Lung (tissue), 12 donors: ENCODE results near the gene PIK3R6. TPM values are rescaled to one million over a fixed set of nuclear protein-coding genes. Genes with fewer than 3 reads are reported as not detected.

Source experiments
- ATAC-seq: fragments of 200-7000 bp; cut with Tn5 transposase; one replicate; pipeline ENCODE4 v1.9.1; 2020; ENCODE audit warnings: moderate number of reproducible peaks; ENCODE audit not compliant: insufficient read depth, low FRiP score
- DNase-seq, 3 donors: peaks; one replicate each; pipeline ENCODE4 v3.0.0-alpha.2; 2013 to 2017
- H3K27ac ChIP-seq, 2 donors: one replicate each; pipeline ENCODE4 v1.5.1; 2013; ENCODE audit warnings: mild to moderate bottlenecking in 2 of 2, moderate library complexity in 2 of 2, control low read depth in 1 of 2, inconsistent platforms in 1 of 2, low read depth in 1 of 2, low read length in 1 of 2
- H3K27me3 ChIP-seq, 3 donors: one replicate each; pipeline ENCODE4 v1.5.1; 2013; ENCODE audit warnings: low read length in 2 of 3; ENCODE audit not compliant: control insufficient read depth in 3 of 3, insufficient read depth in 3 of 3
- H3K36me3 ChIP-seq, 4 donors: one replicate each; pipeline ENCODE4 v1.5.1; 2013; ENCODE audit warnings: low read length in 4 of 4, mild to moderate bottlenecking in 1 of 4, moderate library complexity in 1 of 4; ENCODE audit not compliant: control insufficient read depth in 4 of 4, insufficient read depth in 4 of 4
- H3K4me1 ChIP-seq, 5 donors: one replicate each; pipeline ENCODE4 v1.5.1; 2013; ENCODE audit warnings: low read length in 5 of 5, mild to moderate bottlenecking in 2 of 5, moderate library complexity in 1 of 5; ENCODE audit not compliant: control insufficient read depth in 5 of 5, insufficient read depth in 5 of 5
- H3K4me3 ChIP-seq: one replicate; pipeline ENCODE4 v1.5.1; 2013; ENCODE audit warnings: mild to moderate bottlenecking, control low read depth, moderate library complexity
- H3K9ac ChIP-seq, 2 donors: one replicate each; pipeline ENCODE4 v1.5.1; 2013; ENCODE audit warnings: low read length in 2 of 2, control low read depth in 1 of 2; ENCODE audit not compliant: insufficient read depth in 1 of 2
- H3K9me3 ChIP-seq, 4 donors: one replicate each; pipeline ENCODE4 v1.5.1; 2013; ENCODE audit warnings: low read length in 3 of 4, mild to moderate bottlenecking in 1 of 4, moderate library complexity in 1 of 4; ENCODE audit not compliant: control insufficient read depth in 4 of 4, insufficient read depth in 3 of 4
- CTCF ChIP-seq: IDR thresholded peaks from 2 replicates; pipeline ENCODE4 v1.5.1; 2012; ENCODE audit warnings: mild to moderate bottlenecking; ENCODE audit errors: control extremely low read depth, extremely low read depth
- WGBS, 2 donors: extraction: QIAGEN DNeasy Blood & Tissue Kit; methylation state at CpG; one replicate each; pipeline ENCODE4 v1.1.7; 2013; 5-methylcytosine and 5-hydroxymethylcytosine counted together
- polyA plus RNA-seq, 2 donors: library from polyadenylated mRNA; stranded (reverse); fragments of 200-250 nt; gene quantifications; one replicate each; pipeline ENCODE4 v1.2.1, GENCODE V29; 2013
- total RNA-seq, 2 donors: library from RNA; depleted of rRNA in 1 of 2; stranded (reverse); fragments of >200 nt in 1 of 2; gene quantifications; one replicate each; pipeline ENCODE4 v1.2.1, GENCODE V29; 2014 to 2021
- donor health status: control.
- donor health status: control.
- donor health status: Bipolar disorder and iron deficiency.
- donor health status: healthy.
- donor health status: DM: yes; HTN: yes; CAD: no.

The PIK3R6 gene
- total and polyA plus RNA-seq, 4 donors = 0.93 to 3.0 (median 1.5) TPM

- Histone ChIP-seq H3K9ac (no peak overlapping the region), H3K4me1 (peaks cover 0 to 1% (median 0%) of the 10 kb centered on the region in 5 donors), H3K4me3 (no peak overlapping the region), H3K27ac (no peak overlapping the region), H3K27me3 (peaks cover 0 to 51% (median 5%) of the 10 kb centered on the region in 3 donors), H3K9me3 (peaks cover 0 to 9% (median 0%) of the 10 kb centered on the region in 4 donors), H3K36me3 (no peaks in the 10 kb centered on the region)
- peak in 2 of 3 donors; percentile 10 to 11 for DNase-seq
- TF ChIP-seq CTCF = no peak
- 67 to 85% methylated on average over 17 of the region's 17 CpGs for WGBS, 2 donors
- no peak for ATAC-seq
These were observed 26.8 kb upstream of the PIK3R6 start for GRCh38 chr17:8894202-8894671.

GRCh38 chr17:8893621-8894201 is 26.2 kb upstream of the PIK3R6 start:
- 83 to 93% methylated on average over 15 of the region's 15 CpGs for WGBS, 2 donors
- H3K9me3 ChIP-seq = peaks cover 0 to 9% (median 0%) of the 10 kb centered on the region in 4 donors
- no peak overlapping the region for H3K9ac ChIP-seq
- H3K36me3 ChIP-seq = no peaks in the 10 kb centered on the region
- H3K27ac ChIP-seq = no peak overlapping the region
- peaks cover 0 to 46% (median 5%) of the 10 kb centered on the region in 3 donors for H3K27me3 ChIP-seq
- no peak for TF ChIP-seq CTCF
- no peak for ATAC-seq
- H3K4me3 ChIP-seq = no peak overlapping the region
- H3K4me1 ChIP-seq = no peaks in the 10 kb centered on the region
- DNase-seq = no peak

GRCh38 chr17:8893059-8893458 is 25.6 kb upstream of the PIK3R6 start:
- peaks cover 0 to 3% (median 0%) of the 10 kb centered on the region in 5 donors for H3K4me1 ChIP-seq
- no peak overlapping the region for H3K27ac ChIP-seq
- DNase-seq = no peak
- H3K9me3 ChIP-seq = peaks cover 0 to 9% (median 0%) of the 10 kb centered on the region in 4 donors
- H3K4me3 ChIP-seq = no peak overlapping the region
- H3K36me3 ChIP-seq = peaks cover 0 to 5% (median 0%) of the 10 kb centered on the region in 4 donors
- H3K9ac ChIP-seq = no peak overlapping the region
- ATAC-seq = no peak
- WGBS, 2 donors = 89 to 91% methylated on average over 3 of the region's 3 CpGs
- peaks cover 0 to 39% (median 5%) of the 10 kb centered on the region in 3 donors for H3K27me3 ChIP-seq
- no peak for TF ChIP-seq CTCF
